GM18870 (cell line): ENCODE measurements around the gene RRN3.
A peak's percentile ranks its signal among the peaks of the same experiment; 100 is the strongest.
"Not testable (repeated sequence)": the region's sequence is repeated elsewhere in the genome, so short reads cannot be mapped to it uniquely, and the experiment has no call there.

Experiments used
- ATAC-seq: cut with Tn5 transposase; IDR thresholded peaks from one replicate; pipeline ENCODE4 v1.9.1; 2021; ENCODE audit warnings: moderate library complexity; ENCODE audit not compliant: unreplicated experiment

The RRN3 gene

GRCh38 chr16:15099366-15099909, 5.4 kb upstream of the RRN3 start:
- not testable (repeated sequence) for ATAC-seq

GRCh38 chr16:15096583-15096972, 2.5 kb upstream of the RRN3 start:
- not testable (repeated sequence) for ATAC-seq

- ATAC-seq = not testable (repeated sequence)
Measured at GRCh38 chr16:15093571-15093954, 509 bp downstream of the RRN3 start.

DNA sequence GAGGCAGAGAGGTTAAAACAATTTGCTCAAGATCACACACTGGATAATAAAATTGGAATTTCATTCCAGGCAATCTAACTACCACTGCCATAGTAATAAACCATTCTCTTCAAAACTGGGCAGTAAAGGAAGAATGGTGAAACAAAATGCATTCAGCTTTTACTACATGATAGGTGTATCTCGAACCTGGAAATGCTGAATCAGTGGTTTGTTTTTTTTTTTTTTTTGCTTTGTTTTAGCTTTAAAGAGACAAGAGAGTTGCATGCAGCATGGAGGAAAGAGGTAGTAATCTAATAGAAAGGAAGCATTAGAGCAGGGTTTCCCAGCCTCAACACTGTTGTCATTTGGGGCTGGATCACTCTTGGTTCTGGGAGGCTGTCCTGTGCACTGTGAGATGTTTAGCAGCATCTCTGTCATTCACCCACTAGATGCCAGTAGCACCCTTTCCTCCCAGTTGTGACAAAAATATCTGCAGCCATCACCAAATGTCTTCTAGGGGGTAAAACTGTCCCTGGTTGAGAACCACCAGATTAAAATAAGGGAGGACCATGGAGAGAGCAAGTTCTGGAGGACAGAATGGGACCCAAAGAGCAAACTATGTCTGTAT, 3.3 kb downstream of the RRN3 start:
- ATAC-seq = not testable (repeated sequence)

DNA sequence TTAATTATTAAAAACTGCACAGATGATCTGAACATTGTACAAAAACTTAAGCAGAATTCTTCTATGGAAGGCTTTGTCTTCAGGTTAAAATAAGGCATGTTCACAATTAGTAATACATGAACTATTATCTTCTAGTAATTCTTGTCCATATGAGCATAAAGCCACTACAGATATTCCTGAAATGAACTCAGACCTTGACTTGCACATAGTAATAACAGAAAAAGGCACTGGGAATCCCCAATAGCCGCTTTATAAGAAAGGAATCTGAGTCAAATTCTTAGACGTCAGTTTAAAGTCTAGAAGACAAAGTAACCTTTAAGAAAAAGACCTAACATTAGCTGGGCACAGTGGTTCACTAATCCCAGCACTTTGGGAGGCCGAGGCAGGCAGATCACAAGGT, 11.3 kb downstream of the RRN3 start:
- ATAC-seq = not testable (repeated sequence)

- ATAC-seq = not testable (repeated sequence)
Measured at GRCh38 chr16:15080883-15081282, 13.2 kb downstream of the RRN3 start.

- ATAC-seq = not testable (repeated sequence)
Measured at GRCh38 chr16:15076161-15076560, 17.9 kb downstream of the RRN3 start.

GRCh38 chr16:15073101-15073500, 21.0 kb downstream of the RRN3 start:
- ATAC-seq = no peak

- not testable (repeated sequence) for ATAC-seq
Measured at GRCh38 chr16:15071916-15072769, 21.9 kb downstream of the RRN3 start.

DNA sequence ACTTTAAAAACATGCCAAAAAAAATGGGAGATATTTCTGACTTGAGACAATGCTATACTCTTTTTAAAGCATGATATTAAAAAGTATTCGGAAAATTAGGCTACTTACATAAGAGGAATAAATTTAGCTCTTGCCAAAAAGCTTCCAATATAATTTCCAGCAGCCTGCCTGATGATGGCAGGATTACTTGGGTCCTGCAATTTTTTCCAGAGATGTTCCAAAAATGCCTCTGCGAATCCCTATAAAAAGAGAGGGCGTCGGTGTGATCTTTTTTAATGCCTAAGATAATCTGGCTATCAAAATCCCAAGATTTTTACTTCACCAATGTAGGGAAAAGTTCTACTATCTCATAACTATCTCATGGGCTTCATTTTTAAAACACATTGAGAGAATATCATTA, 23.1 kb downstream of the RRN3 start:
- not testable (repeated sequence) for ATAC-seq

DNA sequence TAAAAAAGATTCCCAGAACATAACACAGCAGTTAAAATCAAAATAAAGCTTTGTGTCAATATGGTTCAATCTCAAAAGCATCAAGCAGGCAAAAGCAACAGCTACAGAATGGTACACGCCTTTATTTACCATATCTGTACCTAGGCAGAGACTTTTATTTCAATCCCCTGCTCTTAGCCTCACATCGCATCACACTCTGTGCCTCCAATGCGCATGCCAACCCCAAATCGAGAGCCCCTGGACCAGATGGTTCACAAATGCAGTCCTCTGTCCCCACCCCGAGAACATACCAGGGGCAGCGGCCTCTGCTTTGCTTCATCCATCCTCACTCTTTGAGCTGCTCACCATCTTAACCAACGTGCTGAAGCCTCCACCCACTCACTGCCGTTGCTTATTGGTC, 27.4 kb downstream of the RRN3 start:
- not testable (repeated sequence) for ATAC-seq

- not testable (repeated sequence) for ATAC-seq
Measured at GRCh38 chr16:15065961-15066360, 28.1 kb downstream of the RRN3 start.

DNA sequence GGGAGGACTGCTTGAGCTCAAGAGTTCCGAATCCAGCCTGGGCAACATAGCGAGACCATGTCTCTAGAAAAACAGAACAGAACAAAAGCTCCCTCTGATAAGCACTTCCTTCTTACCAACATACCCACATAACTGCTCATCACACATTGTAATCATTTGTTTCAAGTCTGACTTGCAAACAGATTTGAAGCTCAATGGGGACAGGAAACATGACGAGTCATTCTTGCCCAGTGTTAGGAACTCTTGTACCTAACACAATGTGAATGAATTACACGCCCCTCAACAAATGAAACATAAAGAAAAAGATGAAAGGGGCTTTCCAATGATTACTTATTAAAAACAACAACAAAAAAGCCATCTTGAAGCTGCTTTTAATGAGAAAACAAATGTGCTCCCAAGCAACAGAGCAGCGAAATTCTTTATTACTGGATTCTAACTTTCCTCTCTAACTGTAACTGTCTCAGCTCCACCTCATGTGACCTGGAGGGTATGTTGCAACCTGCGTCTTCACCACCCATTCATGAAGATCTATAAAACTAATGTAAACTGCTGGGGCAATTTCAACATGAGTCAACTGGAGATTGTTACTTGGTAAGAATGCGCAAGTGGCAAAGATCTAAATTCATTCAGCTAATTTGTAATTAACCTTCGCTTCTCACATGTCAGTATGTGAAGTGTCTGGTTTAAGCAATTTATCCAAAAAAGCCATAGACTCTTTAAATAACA, 31.8 kb downstream of the RRN3 start:
- not testable (repeated sequence) for ATAC-seq

DNA sequence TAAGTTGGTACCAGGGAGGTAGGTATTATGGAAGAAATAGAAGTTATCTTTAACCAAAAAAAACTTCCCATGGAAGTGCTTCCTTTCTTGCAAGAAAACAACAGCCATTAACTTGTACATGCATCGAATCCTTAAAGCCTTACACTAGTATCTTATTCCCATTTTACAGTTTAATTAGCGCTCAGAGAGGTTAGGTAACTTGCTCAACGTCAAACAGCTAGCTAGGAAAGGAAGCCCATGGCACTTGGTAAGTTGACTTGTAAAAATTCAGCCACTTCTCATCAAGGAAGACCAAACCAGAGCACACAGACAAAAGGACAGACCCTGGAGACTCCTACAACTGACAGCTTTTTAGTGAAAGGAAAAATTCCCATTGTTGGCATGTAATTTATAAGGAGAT, 34.7 kb downstream of the RRN3 start:
- ATAC-seq = no peak

DNA sequence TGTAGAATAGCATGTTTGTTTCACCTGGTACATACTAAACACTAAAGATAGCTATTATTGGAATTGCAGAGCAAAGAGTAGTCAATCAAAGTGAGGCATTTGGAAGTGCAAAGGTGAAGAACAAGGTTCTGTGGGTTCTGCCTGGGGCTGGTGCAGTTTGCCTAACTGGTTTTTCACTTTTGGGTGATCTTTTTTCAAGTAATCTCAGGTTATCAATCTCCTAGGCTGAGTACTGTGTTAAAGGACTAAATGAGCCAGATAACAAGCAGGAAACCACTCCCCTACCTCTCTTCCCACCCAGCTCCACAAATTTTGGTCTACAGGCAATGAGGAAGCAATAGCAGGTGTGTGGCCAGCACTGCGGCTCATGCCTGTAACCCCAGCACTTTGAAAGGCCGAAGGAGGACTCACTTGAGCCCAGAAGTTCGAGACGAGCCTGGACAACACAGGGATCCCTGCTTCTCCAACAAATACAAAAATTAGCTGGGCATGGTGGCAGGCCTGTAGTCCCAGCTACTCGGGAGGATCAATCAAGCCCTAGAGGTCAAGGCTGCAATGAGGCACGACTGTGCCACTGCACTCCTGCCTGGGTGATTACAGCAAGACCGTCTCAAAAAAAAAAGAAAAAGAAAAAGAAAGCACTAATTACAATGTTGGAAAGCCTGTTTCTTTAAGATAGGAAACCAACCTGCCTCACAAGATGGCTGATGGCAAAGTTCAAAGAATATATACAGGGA, 36.2 kb downstream of the RRN3 start:
- no peak for ATAC-seq

- ATAC-seq = peak; percentile 46
Measured at GRCh38 chr16:15055141-15056053, 38.7 kb downstream of the RRN3 start.

DNA sequence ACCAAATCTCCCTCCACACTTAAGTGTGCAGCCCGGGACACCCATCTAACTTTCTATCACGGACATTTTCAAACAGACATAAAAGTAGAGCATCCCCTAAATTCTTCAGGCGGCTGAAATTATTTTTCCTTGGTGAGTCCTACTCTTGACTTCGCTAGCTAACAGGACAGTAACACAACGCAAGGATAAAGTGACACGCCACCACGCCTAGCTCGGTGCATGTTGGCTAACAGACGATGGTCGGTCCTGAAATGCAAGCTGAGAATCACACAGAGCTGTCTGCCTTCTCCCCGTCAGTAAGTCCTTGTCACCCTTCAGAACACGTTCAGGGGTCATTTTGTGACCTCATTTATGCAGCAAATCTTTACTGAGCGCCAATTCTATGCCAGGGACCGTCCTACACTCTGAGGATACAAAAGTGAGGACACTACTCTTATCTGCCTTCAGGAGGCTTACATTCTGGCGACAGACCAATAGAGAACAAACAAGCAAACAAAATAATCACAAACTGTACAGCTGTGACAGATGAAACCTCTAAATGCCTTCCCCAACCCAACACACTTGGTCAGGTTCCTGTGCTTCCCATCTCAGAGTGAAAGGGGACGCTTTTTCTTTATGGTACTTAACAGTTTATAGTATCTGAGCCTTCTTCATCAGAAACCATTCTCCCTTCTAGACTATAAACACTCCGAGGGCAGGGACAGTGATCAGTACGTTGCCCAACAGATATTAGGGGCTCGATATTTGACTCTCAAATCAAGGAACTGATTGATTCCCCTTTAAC, 39.5 kb downstream of the RRN3 start:
- ATAC-seq = no peak

- no peak for ATAC-seq
Measured at GRCh38 chr16:15053904-15054303, 40.2 kb downstream of the RRN3 start.
